H1 (cell line): ENCODE data around the gene ZC3H6. TPM values are rescaled to one million over a fixed set of nuclear protein-coding genes. Genes with fewer than 3 reads are reported as not detected.

Source experiments
- CHD7 ChIP-seq: fragments of 300-600 bp; sonication (generic); IDR thresholded peaks from 2 replicates; pipeline ENCODE4 v1.7.1; 2012; ENCODE audit warnings: low read length, moderate library complexity, mild to moderate bottlenecking, inconsistent platforms; ENCODE audit not compliant: insufficient replicate concordance
- POLR2A ChIP-seq, 2 experiments: IDR thresholded peaks; 1 replicate in 1 of 2; 2 replicates in 1 of 2; pipeline ENCODE4 v1.6.1; 2011; ENCODE audit warnings: low read depth in 2 of 2, low read length in 2 of 2, mild to moderate bottlenecking in 2 of 2; ENCODE audit errors: control extremely low read depth in 1 of 2
- polyA plus RNA-seq, 7 experiments: library from polyadenylated mRNA; depleted of rRNA in 3 of 7; stranded (reverse) in 5 of 7; unstranded in 2 of 7; fragments of >200 nt in 5 of 7; fragments of 200-250 nt in 2 of 7; gene quantifications; 1 replicate in 5 of 7; 2 replicates in 1 of 7; 4 replicates in 1 of 7; pipeline versions ENCODE4 v1.2.1 to v1.2.3, GENCODE V29; 2011 to 2013; ENCODE audit warnings: missing spikeins in 2 of 7, mixed read lengths in 2 of 7
- total RNA-seq: library from RNA; stranded (reverse); fragmentation: NEBNext Ultra II Directional; extraction: Animal tissue kit (Norgen Biotek cat#: 25700); gene quantifications from 2 replicates; pipeline ENCODE4 v1.2.1, GENCODE V29; 2021

ZC3H6 gene
- total and polyA plus RNA-seq, 2 of the 8 experiments (the other 6 are each of a cell fraction or from before 2014, with no cell fraction given) = 1.4 to 6.9 TPM

GRCh38 chr2:112273349-112273748 lies 2.0 kb upstream of the ZC3H6 start (continued):
- TF ChIP-seq CHD7 (no peak), POLR2A (IDR thresholded peaks at IDR 0.05; ENCODE audit: control extremely low read depth in 1 of 2, low read depth in 2 of 2, low read length in 2 of 2) (peak in 1 of 2 experiments; percentile 33; a peak in 1 of 3 replicates)
